Muscle of arm (tissue), 12 donors: ENCODE measurements around the gene TP53. TPM values are rescaled to one million over a fixed set of nuclear protein-coding genes. Genes with fewer than 3 reads are reported as not detected.

Source experiments
- DNase-seq: peaks from one replicate; pipeline ENCODE4 v3.0.0-alpha.2; 2013
- polyA plus RNA-seq, 12 donors: library from polyadenylated mRNA; unstranded; fragments of 120-200 nt; gene quantifications; one replicate each; pipeline ENCODE4 v1.2.1, GENCODE V29; 2013; ENCODE audit not compliant: insufficient read length in 12 of 12

Gene TP53
- polyA plus RNA-seq, 12 donors: 32.5 to 874 (median 37.6) TPM

DNA sequence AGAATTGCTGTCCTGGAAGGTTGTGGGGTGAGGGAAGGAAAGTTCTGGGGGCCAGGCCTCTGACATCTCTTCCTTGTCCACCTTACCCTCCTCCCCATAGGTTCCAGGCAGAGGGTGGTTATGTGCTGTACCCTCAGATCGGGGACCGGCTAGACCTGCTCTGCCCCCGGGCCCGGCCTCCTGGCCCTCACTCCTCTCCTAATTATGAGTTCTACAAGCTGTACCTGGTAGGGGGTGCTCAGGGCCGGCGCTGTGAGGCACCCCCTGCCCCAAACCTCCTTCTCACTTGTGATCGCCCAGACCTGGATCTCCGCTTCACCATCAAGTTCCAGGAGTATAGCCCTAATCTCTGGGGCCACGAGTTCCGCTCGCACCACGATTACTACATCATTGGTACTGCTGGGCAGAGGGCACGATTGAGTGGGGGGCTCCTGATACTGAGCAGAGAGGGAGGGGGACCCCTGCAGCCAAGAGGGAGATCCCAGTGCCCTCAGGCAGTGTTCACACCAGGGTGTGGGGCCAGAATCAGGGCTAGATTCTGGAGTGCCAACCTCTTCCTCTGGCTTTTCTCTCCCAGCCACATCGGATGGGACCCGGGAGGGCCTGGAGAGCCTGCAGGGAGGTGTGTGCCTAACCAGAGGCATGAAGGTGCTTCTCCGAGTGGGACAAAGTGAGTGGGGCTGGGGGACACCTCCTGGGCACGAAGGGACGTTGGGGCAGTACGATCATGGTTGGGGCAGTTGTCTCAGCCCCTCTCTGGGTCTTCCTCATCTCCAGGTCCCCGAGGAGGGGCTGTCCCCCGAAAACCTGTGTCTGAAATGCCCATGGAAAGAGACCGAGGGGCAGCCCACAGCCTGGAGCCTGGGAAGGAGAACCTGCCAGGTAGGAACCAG is 20.8 kb upstream of the TP53 start:
- no peak for DNase-seq

DNA sequence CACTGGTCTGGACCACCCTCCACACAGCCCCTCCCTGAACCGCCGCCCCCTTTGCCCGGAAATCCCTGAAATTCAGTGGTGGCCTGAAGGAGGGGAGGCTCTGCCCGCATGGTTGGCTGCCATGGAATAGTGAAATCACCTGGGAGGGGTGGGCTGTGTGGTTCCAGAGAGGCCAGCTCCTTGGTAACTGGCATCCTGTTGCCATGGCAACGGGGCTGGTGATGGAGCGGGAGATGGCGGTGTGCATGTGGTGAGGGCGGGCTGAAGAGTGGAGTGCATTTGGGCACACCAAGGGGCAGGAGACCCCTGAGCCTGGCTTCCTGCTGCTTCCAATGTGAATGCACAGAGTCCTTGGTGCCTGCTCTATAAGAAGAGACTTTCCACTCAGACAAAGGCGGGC is 20.2 kb upstream of the TP53 start:
- DNase-seq: no peak

DNA sequence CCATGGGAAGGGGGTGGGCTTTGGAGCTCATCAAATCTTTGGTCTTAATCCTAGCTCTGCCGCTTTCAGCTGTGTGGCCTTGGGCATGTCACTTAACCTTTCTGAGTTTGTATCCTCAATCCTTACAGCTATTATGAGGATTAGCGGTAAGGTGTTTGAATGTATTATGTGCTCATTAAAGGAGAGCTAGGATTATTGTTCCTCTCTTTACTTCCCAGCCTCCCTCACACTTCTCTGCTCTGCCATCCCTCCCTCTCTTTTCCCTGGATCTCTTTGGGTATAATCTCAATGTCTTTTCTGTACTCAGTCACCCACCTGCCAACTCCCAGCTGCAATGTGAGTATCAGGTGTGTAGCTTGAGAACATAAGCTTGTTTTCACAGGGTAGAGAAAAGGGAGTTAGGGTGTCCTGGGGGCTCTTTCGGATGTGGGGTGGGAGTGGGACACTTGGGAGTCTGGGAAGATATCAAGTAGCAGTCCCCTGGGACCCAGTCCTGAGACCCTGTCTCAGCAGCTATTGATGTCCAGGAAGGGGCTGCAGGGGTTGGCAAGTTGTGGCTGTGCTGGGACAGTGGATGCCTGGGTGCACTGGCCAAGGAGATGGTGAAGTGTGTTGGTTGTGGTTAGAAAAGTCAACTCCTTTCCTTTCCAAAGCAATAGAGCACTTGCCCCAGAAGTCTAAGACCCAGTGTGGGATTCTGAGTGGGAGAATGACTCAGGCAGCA is 19.5 kb upstream of the TP53 start:
- no peak for DNase-seq

DNA sequence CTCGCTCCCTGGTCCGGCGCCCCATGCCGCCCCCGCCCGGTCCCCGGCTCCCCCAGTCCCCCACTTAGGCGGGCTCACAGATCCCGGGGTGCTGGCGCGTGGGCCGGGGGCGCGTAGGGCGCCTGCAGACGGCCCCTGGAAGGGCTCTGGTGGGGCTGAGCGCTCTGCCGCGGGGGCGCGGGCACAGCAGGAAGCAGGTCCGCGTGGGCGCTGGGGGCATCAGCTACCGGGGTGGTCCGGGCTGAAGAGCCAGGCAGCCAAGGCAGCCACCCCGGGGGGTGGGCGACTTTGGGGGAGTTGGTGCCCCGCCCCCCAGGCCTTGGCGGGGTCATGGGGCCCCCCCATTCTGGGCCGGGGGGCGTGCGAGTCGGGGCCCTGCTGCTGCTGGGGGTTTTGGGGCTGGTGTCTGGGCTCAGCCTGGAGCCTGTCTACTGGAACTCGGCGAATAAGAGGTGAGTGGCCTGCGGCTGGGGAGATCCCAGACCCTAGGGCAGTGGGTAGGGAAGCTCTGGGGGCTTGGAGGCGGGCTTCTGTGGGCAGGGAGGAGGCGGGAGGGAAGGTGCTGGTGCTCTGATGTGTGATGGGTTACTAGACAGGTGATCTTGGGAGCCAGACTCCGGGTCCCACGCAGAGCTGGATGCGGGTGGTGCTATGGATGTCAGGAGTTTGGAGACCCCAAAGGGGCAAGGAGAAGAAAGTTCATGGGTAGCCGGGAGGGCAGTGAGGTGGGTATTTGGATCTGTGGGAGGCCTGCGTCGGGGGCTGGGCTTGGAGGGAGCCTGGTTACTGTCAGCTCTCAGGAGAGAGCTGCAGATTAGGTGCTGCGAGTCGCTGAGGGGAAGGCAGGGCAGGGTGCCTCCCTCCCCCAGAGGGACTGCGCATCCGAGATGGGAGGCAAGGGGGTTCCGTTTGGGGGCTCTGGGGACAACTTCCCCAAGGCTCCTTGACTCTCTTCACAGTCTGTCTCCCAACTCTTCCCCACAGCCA is 18.3 kb upstream of the TP53 start:
- no peak for DNase-seq

DNA sequence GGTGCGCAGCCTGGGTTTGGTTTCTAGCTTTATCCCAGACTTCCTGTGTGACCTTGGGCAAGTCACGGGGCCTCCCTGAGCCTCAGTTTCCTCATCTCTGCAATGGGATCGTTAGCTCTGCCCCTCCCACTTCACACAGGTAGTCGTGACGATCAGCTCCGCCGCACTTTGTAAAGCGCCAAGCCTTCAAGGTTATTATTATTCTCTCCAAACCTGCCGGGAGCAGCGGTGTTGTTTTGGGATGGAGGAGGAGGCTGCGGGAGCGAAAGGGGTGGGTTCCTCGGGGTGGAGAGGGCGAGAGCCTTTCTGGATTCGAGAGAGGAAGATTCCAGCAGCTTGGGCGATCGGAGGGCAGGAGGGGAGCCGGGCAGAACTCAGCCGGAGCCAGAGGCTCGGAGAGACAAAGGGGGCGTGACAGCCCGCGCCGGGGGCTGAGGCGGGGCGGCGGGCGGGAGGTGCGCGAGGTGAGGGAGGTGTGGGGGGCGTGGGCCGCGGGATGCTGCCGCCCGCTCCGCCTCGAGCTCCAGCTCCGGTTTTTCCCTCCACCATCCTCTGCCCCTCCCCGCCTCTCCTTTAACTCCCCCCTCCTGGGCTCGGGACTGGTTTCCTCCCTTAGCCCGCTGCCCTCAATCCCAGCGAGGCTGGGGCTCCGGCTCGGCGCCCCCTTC is 17.4 kb upstream of the TP53 start, which contains the start of gene EFNB3:
Gene EFNB3 (plus strand): TSS at position 602 of the 668 bp plus-strand sequence. CDS start 397 bp downstream, outside the sequence.
- peak; percentile 31 for DNase-seq

DNA sequence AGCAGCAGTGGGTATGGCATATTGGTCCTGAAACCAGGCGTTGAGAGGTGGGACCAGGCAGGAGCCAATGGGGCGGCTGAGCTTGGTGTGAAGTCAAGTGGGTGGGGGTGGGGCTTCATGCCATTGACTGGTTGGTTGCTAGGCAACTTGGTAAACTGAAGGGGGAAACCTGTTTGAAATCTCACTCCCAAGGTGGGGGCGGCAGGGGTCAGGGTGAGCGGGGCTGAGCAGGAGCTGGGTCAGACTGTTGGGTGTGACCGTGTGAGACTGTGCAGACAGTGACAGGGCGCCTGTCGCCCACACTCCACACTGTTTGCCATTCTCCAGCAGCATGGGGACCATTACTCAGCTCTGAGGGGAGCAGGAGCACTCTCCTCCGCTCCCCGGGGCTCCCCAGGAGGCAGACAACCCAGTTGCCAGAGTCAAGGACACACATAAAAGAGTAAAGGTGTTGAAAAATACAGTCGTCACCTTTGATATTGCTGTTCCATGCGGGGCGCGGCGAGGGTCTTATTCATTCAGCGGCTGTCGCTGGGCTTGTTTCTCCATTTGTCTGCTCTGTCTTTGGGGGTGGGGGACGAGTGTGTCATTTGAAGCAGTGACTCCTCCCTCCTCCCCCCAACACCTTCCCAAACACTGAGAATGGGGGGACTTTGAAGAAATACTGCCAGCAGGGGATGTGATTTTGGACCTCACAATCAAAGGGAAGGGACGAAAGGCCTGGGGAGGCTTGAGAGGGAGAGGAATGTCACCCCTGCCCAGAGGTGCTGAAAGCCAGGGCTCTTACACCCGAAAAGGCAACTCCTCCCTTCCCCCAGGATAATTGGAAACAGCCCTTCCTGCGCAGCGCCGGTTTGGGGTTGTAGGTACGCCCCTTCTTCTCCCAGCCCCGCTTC is 16.5 kb upstream of the TP53 start:
- DNase-seq: peak; percentile 29

DNA sequence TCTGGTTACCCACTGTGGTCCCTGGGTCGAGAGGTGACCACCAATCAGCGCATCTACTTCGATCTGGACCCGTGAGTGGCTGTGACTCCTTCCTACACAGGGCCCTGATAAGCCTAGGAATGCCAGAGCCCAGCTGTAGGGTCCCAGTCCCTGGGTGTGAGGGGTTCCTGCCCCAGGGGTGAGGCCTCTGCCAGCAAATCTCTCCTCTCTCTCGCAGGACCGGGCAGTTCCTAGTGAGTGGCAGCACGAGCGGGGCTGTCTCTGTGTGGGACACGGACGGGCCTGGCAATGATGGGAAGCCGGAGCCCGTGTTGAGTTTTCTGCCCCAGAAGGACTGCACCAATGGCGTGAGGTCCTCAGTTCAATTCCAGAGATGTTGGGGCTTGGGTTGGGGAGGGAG is 15.5 kb upstream of the TP53 start:
- DNase-seq: no peak

DNA sequence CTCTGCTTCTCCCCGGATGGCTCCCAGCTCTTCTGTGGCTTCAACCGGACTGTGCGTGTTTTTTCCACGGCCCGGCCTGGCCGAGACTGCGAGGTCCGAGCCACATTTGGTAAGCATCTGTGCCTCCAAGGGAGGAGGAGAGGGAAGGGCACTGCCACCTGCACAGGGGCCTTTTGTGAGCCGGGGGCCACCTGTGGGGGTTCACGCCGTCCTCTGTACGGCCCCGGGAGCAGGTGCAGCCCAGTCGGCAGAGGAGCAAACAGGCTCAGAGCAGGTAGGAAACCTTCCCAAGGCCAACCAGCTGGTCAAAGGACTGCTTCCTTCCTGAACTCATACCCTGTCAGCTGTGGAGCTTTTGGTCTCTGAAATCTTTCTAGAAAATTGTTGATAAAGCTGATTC is 14.4 kb upstream of the TP53 start:
- no peak for DNase-seq

DNA sequence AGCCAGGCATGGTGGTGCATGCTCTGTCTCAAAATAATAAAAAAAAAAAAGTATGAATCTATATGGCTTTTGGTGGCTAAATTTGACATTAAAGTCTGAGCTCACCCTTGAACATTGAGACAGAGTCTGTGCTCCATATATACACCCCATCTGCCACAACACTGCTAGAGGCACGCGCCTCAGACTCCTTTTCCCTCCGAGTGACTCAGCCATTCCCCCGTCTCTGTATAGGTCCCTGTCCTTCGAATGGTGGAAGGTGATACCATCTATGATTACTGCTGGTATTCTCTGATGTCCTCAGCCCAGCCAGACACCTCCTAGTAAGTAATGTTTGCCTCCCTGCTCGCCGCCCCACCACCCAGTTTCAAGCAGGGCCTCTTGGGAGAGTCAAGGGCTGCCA is 13.2 kb upstream of the TP53 start:
- no peak for DNase-seq

DNA sequence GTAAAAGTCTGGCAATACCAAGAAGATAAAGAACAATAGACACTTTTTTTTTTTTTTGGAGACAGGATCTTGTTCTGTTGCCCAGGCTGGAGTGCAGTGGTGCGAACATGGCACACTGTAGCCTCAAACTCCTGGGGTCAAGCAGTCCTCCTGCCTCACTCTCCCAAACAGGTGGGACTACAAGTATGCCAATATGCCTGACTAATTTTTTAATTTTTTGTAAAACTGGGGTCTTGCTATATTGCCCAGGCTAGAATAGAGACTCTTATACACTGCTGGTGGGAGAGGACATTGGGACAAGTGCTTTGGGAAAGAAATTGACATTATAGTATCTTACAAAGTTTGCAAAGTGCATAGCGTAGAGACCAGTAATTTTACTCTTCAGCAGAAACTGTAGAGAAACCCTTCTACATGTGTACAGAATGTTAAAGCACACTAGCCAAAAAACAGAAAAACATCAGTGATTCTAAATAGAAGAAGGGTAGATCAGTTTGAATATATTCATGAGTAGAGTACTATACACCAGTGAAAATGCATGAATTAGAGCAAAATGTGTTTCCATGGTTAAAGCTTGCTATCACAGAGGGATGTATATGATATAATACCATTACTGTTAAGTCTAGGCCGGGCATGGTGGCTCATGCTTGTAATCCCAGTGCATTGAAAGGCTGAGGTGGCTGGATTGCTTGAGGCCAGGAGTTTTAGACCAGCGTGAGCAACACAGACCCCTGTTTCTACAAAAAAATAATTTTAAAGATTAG is 10.7 kb upstream of the TP53 start:
- DNase-seq: no peak

DNA sequence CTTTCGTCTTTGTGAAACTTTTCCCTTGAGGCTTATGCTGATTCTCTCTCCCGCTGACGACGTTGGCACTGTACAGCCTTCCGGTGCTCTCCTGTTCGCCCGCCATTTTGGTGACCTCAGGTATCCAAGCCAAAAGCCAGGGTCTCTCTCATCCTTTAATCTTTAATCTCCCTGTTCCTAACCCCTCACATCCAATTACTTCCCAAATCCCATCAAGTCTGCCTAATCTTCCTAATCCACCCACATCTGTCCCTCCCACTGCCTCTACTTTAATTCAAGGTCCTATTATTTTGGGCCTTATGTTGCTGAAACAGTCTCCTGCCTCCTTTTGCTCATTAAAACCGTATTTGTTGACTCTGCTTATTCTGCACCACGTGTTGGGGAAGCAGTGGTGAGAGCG is 8.3 kb upstream of the TP53 start:
- DNase-seq: no peak

DNA sequence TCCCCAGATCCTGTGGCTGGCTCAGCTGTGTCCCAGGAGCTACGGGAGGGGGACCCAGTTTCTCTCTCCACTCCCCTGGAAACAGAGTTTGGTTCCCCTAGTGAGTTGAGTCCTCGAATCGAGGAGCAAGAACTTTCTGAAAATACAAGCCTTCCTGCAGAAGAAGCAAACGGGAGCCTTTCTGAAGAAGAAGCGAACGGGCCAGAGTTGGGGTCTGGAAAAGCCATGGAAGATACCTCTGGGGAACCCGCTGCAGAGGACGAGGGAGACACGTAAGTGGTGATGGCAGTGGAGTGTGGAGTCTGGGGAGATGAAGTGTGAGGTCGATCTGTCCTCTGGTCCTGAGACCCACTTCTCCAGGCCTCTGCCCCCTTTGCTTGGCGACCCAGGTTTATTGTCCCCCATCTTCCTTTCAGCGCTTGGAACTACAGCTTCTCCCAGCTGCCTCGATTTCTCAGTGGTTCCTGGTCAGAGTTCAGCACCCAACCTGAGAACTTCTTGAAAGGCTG is 1.6 kb upstream of the TP53 start:
- no peak for DNase-seq

DNA sequence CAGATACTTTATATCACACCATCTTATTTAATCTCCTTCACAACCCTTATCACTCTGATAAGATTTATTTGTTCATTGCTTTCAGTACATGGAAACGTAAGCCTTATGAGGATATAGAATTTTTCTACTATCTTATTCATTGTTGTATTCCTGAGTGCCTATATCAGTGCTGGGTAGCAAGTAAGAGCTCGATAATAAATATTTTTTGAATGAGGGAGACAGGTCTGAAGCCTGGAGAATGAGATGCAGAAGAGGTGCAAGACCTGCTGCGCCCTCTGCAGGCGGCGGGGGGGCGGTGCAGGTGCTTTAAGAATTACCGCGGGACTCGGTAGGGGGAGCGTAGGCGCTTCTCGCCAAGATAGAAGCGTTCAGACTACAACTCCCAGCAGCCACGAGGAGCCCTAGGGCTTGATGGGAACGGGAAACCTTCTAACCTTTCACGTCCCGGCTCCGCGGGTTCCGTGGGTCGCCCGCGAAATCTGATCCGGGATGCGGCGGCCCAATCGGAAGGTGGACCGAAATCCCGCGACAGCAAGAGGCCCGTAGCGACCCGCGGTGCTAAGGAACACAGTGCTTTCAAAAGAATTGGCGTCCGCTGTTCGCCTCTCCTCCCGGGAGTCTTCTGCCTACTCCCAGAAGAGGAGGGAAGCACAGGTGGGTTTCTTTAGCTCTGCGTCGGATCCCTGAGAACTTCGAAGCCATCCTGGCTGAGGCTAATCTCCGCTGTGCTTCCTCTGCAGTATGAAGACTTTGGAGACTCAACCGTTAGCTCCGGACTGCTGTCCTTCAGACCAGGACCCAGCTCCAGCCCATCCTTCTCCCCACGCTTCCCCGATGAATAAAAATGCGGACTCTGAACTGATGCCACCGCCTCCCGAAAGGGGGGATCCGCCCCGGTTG is 868 bp upstream of the TP53 start, which contains the start of gene WRAP53:
Gene WRAP53 (plus strand): TSS at position 570 of the 900 bp plus-strand sequence. CDS start 172 bp downstream, at position 742.
- peak; percentile 98 for DNase-seq

DNA sequence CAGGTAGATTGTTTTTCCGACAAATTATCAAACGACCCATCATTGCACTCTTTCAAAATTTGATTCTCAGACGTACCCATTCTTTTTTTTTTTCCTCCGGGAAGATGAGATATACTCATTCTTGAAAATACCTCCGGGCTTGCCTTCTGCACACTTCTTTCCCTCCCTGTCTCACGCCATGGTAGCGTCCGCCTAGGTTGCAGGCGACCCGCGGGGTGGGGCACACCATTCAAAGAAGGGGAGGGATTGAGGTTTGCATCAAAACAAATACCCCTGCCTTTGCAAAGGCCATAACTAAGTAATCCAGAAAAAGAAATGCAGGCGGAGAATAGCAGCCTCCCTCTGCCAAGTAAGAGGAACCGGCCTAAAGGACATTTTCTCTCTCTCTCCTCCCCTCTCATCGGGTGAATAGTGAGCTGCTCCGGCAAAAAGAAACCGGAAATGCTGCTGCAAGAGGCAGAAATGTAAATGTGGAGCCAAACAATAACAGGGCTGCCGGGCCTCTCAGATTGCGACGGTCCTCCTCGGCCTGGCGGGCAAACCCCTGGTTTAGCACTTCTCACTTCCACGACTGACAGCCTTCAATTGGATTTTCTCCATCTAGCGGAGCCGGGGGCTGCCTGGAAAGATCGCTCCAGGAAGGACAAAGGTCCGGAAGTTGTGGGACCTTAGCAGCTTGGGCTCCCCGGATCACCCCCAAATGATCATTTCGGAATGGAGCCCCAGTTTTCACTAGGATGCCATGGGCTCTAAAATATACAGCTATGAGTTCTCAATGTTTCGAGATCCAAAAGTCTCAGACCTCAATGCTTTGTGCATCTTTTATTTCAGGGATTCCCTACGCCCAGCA is 843 bp downstream of the TP53 start:
- DNase-seq: peak; percentile 95

DNA sequence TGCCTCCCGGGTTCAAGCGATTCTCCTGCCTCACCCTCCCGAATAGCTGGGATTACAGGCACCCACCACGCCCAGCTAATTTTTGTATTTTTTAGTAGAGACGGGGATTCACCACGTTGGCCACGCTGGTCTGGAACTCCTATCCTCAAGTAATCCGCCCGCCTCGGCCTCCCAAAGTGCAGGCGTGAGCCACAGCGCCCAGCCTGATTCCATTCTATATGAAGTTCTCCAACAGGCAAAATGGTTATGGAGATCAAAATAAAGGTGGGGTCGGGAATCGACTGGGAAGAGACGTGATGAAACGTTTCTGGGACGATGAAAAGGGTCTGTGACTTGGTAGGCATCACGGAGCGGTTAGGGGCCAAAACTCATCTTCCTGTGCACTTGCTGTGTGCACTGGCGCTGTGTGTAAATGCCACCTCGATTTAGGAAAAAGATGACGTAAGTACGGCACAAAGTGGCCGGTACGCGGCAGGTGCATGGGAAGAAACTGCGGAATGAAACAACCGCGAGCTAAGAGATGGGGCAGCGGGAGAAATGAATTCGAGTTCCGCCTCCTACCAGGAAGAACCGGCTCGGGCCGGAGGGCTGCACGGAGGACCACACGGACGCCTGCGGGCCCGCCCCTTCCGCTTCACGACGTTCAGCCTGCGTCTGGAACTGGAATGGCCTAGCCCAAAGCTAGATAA is 1.6 kb downstream of the TP53 start:
- no peak for DNase-seq

DNA sequence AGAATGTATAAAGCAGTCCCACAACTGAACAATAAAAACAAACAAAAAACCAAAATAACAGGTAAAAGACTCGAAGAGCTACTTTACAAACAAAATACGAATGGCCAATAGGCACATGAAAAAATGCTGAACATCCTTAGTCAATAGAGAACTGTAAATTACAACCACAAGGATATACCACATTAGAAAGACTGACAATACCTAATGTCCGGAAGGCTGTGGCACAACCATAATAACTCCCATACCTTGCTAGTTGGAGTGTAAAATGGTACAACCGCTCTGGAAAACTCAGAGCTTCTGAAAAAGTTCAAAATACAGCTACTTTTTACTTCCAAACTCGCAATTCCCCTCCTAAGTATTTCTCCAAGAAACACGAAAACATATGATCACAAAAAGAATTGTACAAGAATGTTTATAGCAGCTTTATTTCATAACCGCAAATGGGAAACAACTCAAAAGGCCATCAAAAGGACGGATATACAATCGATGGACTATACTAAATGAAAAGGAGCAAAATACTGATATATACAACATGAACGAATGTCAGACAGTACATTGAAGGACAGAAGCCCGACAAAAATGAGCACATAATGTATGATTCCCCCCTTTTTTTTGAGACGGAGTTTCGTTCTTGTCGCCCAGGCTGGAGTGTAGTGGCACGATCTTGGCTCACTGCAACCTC is 2.3 kb downstream of the TP53 start:
- no peak for DNase-seq
